ENCODE data around the gene UBB. TPM values are rescaled to one million over a fixed set of nuclear protein-coding genes. Genes with fewer than 3 reads are reported as not detected.

Gene UBB
- polyA plus RNA-seq, 1 donor (not counting 4 experiments of a cell fraction or from before 2014, with no cell fraction given), result 533 TPM

DNA sequence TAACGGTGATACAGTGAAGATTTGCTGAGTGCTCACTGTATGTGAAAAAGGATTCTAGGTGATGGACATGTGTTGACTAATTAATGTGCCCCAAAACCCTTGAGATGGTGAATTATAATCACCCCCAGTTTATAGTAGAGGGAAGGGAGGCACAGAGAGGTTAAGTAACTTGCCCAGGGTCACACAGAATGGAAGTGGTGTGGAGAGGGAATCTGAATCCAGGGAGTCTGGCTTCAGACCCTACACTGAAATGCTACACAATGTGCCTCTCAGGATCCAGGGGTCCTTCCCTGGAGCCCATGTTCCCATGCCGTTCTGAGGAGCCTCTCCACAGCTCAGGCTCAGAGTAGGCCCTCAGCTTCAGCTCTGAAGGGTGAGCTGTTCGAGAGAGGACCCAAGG is 46.1 kb downstream of the UBB start:
- peaks cover 4% of the 10 kb centered on the region for H4K20me1 ChIP-seq (ENCODE audit: control insufficient read depth, extremely low read depth, insufficient read depth, low read length)
- H3K4me1 ChIP-seq (ENCODE audit: control insufficient read depth, extremely low read depth, insufficient read depth, low read length), result peaks cover 10% of the 10 kb centered on the region
- H3K27ac ChIP-seq (ENCODE audit: control insufficient read depth, insufficient read depth, low read length), result no peak overlapping the region
- no peak for FAIRE-seq
- peaks cover 13% of the 10 kb centered on the region for H3K27me3 ChIP-seq (ENCODE audit: control insufficient read depth, extremely low read depth, insufficient read depth, low read length)
- dilution Hi-C loops (cut with MboI; ENCODE audit: extremely low pct_ligation_motif_present, low sequenced_read_pairs), result no loop called here
- TF ChIP-seq, protein P1, sequence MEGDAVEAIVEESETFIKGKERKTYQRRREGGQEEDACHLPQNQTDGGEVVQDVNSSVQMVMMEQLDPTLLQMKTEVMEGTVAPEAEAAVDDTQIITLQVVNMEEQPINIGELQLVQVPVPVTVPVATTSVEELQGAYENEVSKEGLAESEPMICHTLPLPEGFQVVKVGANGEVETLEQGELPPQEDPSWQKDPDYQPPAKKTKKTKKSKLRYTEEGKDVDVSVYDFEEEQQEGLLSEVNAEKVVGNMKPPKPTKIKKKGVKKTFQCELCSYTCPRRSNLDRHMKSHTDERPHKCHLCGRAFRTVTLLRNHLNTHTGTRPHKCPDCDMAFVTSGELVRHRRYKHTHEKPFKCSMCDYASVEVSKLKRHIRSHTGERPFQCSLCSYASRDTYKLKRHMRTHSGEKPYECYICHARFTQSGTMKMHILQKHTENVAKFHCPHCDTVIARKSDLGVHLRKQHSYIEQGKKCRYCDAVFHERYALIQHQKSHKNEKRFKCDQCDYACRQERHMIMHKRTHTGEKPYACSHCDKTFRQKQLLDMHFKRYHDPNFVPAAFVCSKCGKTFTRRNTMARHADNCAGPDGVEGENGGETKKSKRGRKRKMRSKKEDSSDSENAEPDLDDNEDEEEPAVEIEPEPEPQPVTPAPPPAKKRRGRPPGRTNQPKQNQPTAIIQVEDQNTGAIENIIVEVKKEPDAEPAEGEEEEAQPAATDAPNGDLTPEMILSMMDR (optimal IDR thresholded peaks at IDR 0.05 in 1 of 3, IDR thresholded peaks at IDR 0.05 in 1 of 3, conservative IDR thresholded peaks at IDR 0.05 in 1 of 3; ENCODE audit: extremely low read depth in 1 of 3, insufficient read depth in 2 of 3, low read length in 3 of 3), result no peak
- TF ChIP-seq EZH2 (IDR thresholded peaks at IDR 0.05; ENCODE audit: low read length), result no peak
- H3K9me3 ChIP-seq (ENCODE audit: control insufficient read depth, low read depth, low read length), result no peaks in the 10 kb centered on the region
- no peak overlapping the region for H3K4me3 ChIP-seq (ENCODE audit: control insufficient read depth in 2 of 3, extremely low read depth in 1 of 3, insufficient read depth in 2 of 3, low read depth in 1 of 3, low read length in 3 of 3)
- no peak for DNase-seq (ENCODE audit: low read depth, low spot score)
- no peaks in the 10 kb centered on the region for H3K9me1 ChIP-seq (ENCODE audit: control insufficient read depth, extremely low read depth, insufficient read depth, low read length)
- no peaks in the 10 kb centered on the region for H3K36me3 ChIP-seq (ENCODE audit: control insufficient read depth in 2 of 2, extremely low read depth in 1 of 2, insufficient read depth in 2 of 2, low read length in 2 of 2)
- no peak overlapping the region for H3K9ac ChIP-seq (ENCODE audit: control insufficient read depth, extremely low read depth, insufficient read depth, low read length)
- H3K4me2 ChIP-seq (ENCODE audit: control insufficient read depth, extremely low read depth, insufficient read depth, low read depth, low read length), result no peak overlapping the region
- no peak overlapping the region for H2AFZ ChIP-seq (ENCODE audit: control insufficient read depth, low read length)
- H3K79me2 ChIP-seq (ENCODE audit: control insufficient read depth, insufficient read depth, low read length), result no peaks in the 10 kb centered on the region

DNA sequence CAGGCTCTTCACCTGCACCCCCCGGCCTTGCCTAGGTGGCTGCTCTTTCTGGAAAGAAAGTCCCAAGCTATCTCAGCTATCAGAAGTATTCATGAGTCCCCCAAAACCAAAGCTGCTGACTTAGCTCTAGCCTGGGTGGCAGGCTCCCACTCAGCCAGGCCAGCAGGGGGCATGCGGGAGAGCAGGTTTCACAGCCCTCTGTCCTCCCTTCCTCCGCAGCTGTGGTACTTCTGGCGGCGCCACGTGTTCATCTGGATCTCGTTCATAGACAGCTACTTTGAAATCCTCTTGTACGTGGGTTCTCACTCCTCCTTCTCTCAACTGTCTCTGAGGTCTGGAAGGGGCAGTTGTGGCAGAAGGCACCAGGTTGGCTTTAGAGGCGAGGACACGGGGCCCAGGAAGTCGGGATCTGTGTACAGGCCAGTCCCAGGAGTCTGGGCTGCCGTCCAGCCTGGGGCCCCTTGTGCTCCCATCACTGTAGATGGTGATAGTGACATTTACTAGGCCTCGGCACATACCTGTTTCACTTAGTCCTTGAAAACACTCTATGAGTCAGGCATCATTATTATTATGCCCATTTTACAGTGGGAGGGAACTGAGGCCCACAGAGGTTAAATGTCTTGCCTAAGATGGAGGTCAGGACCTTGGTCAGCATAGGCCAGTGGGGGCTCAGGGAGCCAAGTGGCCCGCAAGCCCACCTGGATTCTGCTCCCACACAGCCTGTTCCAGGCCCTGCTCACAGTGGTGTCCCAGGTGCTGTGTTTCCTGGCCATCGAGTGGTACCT is 47.4 kb downstream of the UBB start:
- H3K4me2 ChIP-seq (ENCODE audit: control insufficient read depth, extremely low read depth, insufficient read depth, low read depth, low read length), result no peak overlapping the region
- DNase-seq (ENCODE audit: low read depth, low spot score) (no peak), FAIRE-seq (peak; percentile 46)
- no peak for TF ChIP-seq EZH2 (IDR thresholded peaks at IDR 0.05; ENCODE audit: low read length)
- TF ChIP-seq, protein P1 (optimal IDR thresholded peaks at IDR 0.05 in 1 of 3, IDR thresholded peaks at IDR 0.05 in 1 of 3, conservative IDR thresholded peaks at IDR 0.05 in 1 of 3; ENCODE audit: extremely low read depth in 1 of 3, insufficient read depth in 2 of 3, low read length in 3 of 3), result peak; percentile 79 to 86 (median 83)
- H3K36me3 ChIP-seq (ENCODE audit: control insufficient read depth in 2 of 2, extremely low read depth in 1 of 2, insufficient read depth in 2 of 2, low read length in 2 of 2), result no peaks in the 10 kb centered on the region
- H2AFZ ChIP-seq (ENCODE audit: control insufficient read depth, low read length), result peak overlapping the region; percentile 33
- H3K4me1 ChIP-seq (ENCODE audit: control insufficient read depth, extremely low read depth, insufficient read depth, low read length), result peaks cover 4% of the 10 kb centered on the region
- no peak overlapping the region for H3K9ac ChIP-seq (ENCODE audit: control insufficient read depth, extremely low read depth, insufficient read depth, low read length)
- H3K79me2 ChIP-seq (ENCODE audit: control insufficient read depth, insufficient read depth, low read length), result no peaks in the 10 kb centered on the region
- H3K4me3 ChIP-seq (ENCODE audit: control insufficient read depth in 2 of 3, extremely low read depth in 1 of 3, insufficient read depth in 2 of 3, low read depth in 1 of 3, low read length in 3 of 3), result no peak overlapping the region
- H3K27ac ChIP-seq (ENCODE audit: control insufficient read depth, insufficient read depth, low read length), result no peak overlapping the region
- dilution Hi-C loops (cut with MboI; ENCODE audit: extremely low pct_ligation_motif_present, low sequenced_read_pairs), result no loop called here
- H3K27me3 ChIP-seq (ENCODE audit: control insufficient read depth, extremely low read depth, insufficient read depth, low read length), result peaks cover 13% of the 10 kb centered on the region
- H3K9me3 ChIP-seq (ENCODE audit: control insufficient read depth, low read depth, low read length), result no peaks in the 10 kb centered on the region
- peaks cover 4% of the 10 kb centered on the region for H4K20me1 ChIP-seq (ENCODE audit: control insufficient read depth, extremely low read depth, insufficient read depth, low read length)
- H3K9me1 ChIP-seq (ENCODE audit: control insufficient read depth, extremely low read depth, insufficient read depth, low read length), result no peaks in the 10 kb centered on the region

Measured in keratinocyte (primary cell).